GM18505 (cell line): Measurements from ENCODE around the gene LMAN1L.

Experiments used
- ATAC-seq: cut with Tn5 transposase; IDR thresholded peaks from one replicate; pipeline ENCODE4 v1.9.1; 2021; ENCODE audit not compliant: unreplicated experiment
- POLR2A ChIP-seq: IDR thresholded peaks from 4 replicates; pipeline ENCODE4 v1.6.1; 2011; ENCODE audit warnings: borderline replicate concordance; ENCODE audit not compliant: insufficient read depth, insufficient read length; ENCODE audit errors: extremely low read depth

Gene LMAN1L

DNA sequence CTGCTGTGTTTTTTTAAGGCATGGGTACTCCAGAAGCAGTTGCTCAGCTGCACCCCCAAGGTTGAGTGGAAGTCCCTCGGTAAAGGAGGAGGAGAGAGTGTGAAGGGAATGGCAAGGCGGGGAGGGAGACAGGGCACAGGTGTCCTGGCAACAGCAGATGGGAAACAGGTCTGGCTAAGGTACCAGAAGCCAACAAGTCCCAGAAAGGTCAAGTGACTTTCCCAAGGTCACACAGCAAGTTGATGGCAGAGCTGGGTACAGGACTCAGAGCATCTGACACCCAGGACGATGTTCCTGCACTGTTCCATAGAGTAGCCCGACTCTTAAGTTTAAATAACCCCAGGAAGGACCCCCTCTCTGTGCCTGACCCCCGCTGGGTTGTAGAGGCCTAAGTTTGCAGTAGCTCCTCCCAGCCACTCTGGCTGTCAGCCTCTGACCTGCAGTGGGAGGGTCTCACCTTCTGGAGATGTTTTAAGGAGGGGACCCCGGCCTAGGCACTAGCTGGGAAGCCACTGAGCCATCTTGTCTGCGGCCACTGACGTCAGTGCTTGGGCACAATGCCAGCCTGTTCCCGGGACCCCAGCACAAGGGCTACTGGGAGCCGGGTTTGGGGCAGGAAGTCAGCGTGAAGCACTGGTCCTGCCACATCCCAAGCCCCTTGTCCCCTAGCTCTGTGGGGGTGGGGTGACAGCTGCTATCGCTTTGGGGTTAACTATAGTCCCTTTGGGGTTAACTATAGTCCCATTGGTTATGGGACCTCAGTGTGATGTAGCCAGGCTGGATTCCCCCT is 20.2 kb upstream of the LMAN1L start:
- no peak for TF ChIP-seq POLR2A
- ATAC-seq: no peak

- no peak for ATAC-seq
- TF ChIP-seq POLR2A: no peak
Observed at GRCh38 chr15:74793135-74794028, 19.3 kb upstream of the LMAN1L start.

DNA sequence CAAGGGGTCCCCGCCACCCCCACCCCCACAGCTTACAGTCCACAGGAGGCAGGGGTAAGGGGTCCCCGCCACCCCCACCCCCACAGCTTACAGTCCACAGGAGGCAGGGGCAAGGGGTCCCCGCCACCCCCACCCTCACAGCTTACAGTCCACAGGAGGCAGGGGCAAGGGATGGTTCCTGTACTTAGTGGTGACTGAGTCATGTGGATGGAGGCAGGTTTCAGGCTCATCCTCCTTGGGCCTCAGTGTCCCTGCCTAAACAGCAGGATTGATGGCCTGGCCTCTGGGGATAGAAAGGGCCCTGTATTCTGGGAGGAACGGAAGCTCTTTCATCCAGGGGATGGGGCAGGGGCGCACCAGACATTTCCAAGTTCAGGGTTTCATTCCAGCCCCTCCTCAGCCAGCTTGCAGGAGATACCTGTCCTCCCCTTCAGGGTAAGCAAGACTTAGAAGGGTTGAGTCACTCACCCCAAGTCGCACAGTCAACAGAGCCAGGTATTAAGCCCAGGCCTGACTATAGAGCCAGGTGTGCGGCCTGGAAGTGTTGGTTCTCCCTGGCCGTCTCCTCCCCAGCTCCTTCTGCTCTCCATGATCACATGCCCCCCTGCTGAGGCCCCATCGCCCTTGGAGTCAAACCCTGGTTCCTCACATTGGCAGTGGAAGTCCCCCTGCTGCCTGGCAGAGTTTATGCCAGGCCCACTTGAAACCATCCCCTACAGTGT is 18.2 kb upstream of the LMAN1L start:
- no peak for ATAC-seq
- TF ChIP-seq POLR2A: no peak

DNA sequence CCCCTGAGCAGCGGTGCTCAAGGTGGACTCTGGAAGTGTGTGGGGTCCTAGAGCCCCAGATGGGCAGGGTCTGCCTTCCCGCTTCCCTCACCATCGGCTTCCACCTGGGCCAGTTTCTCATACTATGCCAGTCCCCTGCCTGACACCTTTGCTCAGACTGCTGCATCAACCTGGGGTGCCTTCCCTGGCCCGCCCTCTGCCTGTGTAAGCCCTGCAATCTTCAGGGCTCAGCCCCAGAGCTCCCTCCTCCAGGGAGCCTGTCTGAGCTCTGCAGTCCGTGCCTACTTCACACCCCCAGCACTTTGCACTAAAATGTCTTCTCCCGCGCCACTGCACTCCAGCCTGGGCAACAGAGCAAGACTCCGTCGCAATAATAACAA is 17.7 kb upstream of the LMAN1L start:
- TF ChIP-seq POLR2A: no peak
- ATAC-seq: no peak

GRCh38 chr15:74795966-74796625 is 16.5 kb upstream of the LMAN1L start:
- no peak for TF ChIP-seq POLR2A
- ATAC-seq: no peak

DNA sequence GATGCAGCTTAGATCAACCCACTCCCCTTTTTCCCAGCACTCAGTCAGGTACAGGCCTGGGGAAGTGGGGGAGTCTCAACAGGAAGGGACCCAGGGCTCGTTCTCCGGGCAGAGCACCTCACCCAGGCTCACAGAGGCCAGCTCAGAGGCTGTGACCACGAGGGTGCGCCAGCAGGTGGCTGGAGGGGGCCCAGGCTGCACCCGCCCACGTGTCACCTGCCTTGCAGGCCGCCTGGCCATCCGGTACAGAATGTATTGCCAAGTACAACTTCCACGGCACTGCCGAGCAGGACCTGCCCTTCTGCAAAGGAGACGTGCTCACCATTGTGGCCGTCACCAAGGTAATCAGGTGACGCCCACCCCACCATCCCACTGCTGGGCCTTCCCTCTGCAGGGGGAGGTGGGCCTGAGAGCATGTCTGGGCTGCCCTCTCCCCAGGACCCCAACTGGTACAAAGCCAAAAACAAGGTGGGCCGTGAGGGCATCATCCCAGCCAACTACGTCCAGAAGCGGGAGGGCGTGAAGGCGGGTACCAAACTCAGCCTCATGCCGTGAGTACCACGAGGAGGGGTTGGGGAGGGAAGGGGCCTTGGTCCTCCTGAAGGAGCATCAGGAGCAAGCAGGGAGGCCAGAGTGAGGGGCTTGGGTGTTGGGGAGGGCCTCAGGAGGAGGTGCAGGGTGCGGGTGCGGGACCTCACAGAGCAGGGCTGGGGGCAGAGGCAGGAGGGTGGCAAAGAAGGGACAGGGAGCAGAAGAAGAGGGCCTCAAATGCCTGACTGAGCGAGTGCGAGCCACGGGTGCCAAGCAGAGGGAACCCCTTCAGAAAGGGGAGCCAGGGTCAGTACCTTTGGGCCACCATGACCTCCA is 14.0 kb upstream of the LMAN1L start:
- TF ChIP-seq POLR2A: peak; percentile 5
- ATAC-seq: no peak

- peak; percentile 13 for ATAC-seq
- no peak for TF ChIP-seq POLR2A
Observed at GRCh38 chr15:74799255-74799855, 13.3 kb upstream of the LMAN1L start.

- peak; percentile 69 for ATAC-seq
- no peak for TF ChIP-seq POLR2A
Observed at GRCh38 chr15:74799856-74800558, 12.6 kb upstream of the LMAN1L start.

DNA sequence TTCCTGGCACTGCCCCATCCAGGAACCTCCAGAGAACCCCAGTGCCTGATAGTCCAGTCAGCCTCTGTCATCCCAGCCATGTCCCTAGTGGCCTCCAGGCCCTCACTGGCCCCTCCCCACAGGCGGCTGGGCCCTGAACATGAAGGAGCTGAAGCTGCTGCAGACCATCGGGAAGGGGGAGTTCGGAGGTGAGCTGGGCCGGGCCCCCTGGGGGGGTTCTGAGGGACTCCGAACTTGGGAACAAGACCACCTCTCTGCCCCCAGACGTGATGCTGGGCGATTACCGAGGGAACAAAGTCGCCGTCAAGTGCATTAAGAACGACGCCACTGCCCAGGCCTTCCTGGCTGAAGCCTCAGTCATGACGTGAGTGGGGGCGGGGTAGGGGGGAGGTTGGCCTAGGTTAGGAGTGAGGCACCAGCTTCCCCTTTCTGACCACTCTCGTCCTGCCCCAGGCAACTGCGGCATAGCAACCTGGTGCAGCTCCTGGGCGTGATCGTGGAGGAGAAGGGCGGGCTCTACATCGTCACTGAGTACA is 12.0 kb upstream of the LMAN1L start:
- no peak for TF ChIP-seq POLR2A
- no peak for ATAC-seq

- no peak for TF ChIP-seq POLR2A
- no peak for ATAC-seq
Observed at GRCh38 chr15:74801311-74801997, 11.2 kb upstream of the LMAN1L start.
